GM19468 (cell line): Measurements from ENCODE around the gene AGAP3.
A peak's percentile ranks its signal among the peaks of the same experiment; 100 is the strongest.

Experiments used
- ATAC-seq: cut with Tn5 transposase; IDR thresholded peaks from one replicate; pipeline ENCODE4 v1.9.1; 2021; ENCODE audit warnings: mild to moderate bottlenecking, moderate library complexity, moderate number of reproducible peaks; ENCODE audit not compliant: unreplicated experiment; ENCODE audit errors: extremely low read depth

The AGAP3 gene

DNA sequence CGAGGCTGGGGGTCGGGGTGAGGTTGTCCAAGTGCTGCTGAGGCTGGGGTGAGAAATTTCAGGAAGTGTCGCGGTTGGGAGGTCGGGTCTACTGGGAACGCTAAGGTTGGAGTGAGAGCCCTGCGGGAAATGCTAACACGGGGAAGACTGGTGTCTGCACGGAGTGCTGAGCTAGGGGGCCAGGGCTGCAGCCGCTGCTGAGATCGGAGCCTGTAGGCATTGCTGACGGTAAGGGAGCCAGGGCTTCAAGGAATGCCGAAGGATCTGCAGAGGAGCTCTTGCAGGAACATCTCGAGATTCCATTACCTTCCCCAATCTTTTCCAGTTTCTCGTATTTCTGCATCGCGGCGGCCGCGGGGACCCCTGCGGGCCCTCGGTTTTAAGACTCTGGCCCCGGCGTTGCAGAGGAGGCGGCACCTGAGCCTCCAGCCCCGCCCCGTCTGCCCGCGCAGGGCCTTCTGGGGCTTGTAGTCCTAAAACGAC is 28.7 kb upstream of the AGAP3 start, which contains the start of gene CDK5:
TSS of gene CDK5 (minus strand) at position 392 of the 483 bp plus-strand sequence. CDS start at position 343, 49 bp downstream.
- no peak for ATAC-seq

- ATAC-seq, result peak; percentile 90
These were observed 28.1 kb upstream of the AGAP3 start for GRCh38 chr7:151057989-151058780.

DNA sequence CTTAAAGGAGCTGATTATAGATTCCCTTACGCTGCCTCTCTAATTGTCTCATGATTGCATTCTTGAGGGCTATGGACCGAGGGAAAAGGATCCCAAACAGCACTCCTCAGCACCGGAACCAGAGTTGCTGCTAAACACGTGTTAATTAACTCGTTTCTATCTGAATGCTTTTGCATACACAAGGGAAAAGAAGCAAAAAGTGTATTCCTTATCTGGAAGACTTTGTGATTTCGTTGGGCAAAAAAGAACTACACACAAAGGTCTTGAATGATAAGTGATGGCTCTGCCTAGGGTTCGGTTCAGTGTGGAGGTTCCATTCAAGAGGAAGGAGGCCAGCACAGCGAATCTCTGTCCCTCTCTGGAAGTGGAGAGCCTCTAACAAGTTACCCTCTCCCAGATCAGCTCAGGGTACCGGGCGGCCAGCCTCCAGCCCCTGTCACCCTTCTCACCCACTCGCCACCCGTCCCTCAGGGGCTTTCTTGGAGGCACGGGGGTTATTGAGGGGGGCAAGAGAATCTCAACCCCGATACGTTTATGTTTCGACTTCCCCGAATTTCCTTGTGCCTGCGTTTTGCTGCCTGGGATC is 27.4 kb upstream of the AGAP3 start:
- ATAC-seq, result no peak

GRCh38 chr7:151059367-151060112 is 26.7 kb upstream of the AGAP3 start, which contains the start of gene SLC4A2:
Gene SLC4A2, plus strand, starts transcription at chr7:151059589. Its CDS starts 2,399 bp downstream, at chr7:151061988.
- peak; percentile 12 for ATAC-seq

DNA sequence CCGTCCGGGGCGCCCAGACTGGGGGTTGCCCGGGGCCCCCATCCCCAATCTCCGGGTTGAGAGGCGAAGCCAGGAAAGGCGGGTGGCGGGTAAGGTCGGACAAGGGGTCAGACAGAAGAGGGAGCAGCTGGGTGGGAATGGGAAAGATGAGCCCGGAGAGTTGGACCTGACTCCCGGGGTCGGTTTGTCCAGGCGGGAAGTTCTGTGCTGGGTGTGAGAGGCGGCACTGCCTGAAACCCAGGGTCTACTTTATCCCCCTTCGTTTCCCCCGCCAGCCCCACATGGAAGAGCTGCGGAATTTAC is 26.2 kb upstream of the AGAP3 start:
- ATAC-seq, result no peak

DNA sequence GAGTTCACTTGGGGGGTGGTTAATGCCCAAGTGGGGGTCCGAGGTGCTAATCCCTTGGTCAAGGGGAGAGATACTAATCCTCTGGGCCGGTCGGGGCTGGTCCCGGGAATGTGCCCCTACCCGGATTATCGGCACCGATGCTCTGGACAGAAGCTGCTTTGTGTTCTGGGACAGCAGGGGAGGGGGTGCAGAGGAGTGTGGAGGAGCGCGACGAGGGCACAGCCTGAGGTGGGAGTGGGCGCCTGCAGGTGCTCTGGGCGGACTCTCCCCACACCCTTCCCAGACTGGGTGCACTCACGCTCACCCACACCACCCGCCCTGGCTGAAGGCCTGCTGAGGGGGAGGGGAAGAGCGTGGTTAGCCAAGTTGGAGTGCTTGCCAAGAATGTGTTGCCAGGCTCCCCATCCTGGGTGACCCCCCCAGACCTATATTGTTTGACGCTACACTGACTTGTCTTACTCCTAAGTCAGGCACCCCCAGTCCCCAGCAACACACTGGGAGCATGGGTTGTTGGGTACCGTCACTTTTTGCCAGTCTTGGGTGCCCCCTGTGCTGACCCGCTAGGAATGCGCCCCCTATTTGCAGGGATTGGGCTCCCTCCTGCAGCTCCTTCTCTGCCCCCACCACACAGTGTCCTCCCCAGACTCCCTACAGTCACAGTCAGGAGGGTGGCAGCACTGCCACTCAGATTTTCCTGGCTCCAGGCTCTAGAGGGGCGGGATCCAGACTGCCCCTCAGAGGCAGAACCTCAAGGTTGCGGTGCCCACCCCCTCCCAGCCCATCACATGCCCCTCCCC is 25.7 kb upstream of the AGAP3 start:
- ATAC-seq, result no peak

GRCh38 chr7:151061213-151062110 is 24.8 kb upstream of the AGAP3 start:
- no peak for ATAC-seq

DNA sequence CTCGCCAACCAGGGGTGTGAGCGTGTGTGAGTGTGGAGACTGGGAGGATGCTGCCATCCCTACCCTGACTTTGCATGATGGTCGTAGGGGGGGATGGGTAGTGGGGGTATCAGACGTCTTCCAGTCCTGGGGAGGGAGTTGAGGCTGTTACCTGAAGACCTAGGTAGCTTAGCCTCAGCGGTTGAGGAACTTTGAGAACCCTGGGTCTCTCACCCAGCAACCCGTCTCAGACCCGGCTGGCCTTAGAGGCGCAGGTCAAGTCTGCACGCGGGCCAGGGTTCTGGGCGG is 24.2 kb upstream of the AGAP3 start:
- no peak for ATAC-seq

DNA sequence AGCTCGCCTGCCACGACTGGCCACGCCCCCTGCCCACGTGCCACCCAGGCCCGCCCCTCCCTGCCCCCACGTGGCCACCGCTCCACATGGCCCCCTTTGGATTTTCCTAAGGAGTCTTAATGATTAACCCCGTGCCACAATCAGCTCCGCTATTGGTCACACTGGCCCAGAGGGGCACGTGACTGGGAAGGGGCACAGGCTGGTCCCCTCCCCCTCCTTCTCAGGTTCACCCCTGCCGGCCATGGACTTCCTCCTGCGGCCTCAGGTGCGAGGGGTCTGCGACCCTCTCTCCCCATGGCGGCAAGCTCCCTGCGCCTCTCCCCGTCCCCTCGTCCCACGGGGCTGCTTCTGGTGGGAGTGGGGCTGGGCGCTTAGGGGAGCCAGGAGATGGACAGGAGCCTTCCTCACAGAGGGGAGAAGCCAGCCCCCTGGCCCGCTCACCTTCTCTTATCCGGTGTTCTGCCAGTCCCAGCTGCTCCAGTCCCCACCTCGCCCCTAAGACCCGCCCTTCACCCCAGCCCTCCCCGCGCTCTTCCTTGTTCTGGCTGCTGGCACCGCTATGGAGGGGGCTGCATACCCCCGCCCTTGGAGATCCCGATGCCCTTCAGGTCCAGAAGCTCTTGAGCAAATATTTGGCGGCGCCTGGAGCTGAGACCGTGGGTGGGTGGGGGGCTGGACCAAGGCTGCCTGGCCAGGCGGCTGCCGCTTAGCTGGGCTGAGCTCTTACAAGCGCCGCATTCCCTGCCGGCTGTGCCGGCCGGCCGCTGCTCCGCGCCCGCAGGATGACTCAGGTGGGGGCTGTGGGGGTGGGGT is 23.7 kb upstream of the AGAP3 start:
- no peak for ATAC-seq

- ATAC-seq, result no peak
These were observed 23.1 kb upstream of the AGAP3 start for GRCh38 chr7:151063212-151063561.

- ATAC-seq, result no peak
These were observed 21.8 kb upstream of the AGAP3 start for GRCh38 chr7:151064454-151064853.

DNA sequence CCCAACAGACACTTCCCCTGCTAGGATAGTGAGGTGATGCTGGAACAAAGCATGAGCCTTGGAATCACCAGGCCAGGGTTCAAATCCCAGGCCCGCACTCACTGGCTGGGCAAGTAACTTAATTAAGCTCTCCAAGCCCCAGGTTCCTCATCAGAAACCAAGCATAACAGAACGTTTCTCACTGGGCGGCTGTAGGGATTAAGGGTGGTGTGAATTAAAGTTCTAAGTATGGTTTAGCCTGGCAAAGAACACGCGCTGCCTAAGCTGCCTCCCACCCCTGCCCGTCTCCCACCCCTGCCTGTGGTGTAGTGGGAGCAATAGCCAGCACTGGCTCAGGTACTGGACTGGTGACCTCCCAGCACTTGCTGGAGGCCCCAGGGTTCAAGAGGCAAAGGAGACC is 21.3 kb upstream of the AGAP3 start:
- ATAC-seq, result no peak

- ATAC-seq, result no peak
These were observed 20.8 kb upstream of the AGAP3 start for GRCh38 chr7:151065516-151065915.

DNA sequence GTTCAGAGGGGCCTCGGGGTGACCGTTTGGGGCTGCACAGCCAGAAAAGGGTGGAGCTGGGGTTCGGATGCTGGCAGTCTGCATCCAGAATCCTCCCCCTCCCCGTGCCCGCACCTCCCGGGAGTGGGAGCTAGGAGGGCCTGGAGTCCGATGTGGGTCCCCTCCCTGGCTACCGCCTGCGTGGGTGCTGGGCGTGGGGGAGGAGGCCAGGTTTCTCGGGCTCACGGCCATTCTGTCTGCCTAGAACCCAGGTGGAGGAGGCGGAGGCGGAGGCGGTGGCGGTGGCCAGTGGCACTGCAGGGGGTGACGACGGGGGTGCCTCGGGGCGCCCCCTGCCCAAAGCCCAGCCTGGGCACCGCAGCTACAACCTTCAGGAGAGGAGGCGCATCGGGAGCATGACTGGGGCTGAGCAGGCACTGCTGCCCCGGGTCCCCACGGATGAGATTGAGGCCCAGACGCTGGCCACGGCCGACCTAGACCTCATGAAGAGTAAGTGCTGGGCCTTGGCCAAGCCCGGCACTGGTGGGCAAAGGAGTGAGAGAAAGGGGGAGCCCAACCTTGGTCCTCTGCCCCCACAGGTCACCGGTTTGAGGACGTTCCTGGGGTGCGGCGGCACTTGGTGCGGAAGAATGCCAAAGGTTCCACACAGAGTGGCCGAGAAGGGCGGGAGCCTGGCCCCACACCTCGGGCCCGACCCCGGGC is 19.9 kb upstream of the AGAP3 start:
- ATAC-seq, result no peak

DNA sequence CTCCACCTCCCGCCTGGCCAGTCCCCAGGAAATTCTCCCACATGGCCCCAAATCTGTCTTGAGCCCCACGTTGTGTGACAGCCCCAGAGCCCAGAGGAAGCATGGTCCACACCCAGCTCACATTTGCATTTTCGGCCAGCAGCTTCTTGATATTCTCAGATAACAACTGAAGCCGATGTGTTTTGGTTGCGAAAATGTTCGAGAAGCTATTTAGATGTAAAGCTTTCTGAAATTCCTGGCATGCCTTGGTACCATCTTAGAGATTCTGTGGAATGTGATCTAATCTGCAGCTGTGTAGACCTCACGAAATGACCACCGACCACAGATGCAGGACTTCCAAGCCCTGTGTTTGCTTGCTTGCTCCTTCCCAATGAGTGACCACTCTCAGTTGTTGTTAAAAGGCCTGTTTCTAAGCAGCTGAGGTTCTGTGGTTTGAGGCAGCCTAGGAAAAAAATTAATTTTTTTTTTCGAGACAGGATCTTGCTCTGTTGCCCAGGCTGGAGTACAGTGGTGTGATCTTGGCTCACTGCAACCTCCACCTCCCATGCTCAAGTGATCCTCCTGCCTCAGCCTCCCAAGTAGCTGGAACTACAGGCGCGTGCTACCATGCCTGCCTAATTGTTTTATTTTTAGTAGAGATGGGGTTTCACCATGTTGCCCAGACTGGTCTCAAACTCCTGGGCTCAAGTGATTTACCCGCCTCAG is 18.1 kb upstream of the AGAP3 start:
- ATAC-seq, result no peak

DNA sequence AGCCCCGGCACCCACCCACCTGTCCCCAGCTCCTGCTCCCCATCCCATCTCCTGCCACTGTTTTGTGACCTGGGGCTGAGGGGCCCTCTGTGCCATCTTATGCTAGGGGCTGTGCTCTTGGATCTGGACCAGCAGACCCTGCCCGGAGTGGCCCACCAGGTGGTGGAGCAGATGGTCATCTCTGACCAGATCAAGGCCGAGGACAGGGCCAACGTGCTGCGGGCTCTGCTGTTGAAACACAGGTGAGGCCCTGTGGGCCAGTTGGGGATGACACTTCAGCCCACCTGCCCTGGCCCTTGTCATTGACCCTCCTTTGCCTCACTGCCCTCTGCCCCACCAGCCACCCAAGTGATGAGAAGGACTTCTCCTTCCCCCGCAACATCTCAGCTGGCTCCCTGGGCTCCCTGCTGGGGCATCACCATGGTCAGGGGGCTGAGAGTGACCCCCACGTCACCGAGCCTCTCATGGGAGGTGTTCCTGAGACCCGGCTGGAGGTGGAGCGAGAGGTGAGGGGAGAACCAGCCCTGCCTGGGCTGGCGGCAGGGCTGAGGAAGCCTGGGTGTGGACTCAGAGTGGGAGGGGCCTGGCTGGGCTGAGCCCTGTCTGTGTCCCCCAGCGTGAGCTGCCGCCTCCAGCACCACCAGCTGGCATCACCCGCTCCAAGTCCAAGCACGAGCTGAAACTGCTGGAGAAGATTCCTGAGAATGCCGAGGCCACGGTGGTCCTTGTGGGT is 16.3 kb upstream of the AGAP3 start:
- no peak for ATAC-seq

DNA sequence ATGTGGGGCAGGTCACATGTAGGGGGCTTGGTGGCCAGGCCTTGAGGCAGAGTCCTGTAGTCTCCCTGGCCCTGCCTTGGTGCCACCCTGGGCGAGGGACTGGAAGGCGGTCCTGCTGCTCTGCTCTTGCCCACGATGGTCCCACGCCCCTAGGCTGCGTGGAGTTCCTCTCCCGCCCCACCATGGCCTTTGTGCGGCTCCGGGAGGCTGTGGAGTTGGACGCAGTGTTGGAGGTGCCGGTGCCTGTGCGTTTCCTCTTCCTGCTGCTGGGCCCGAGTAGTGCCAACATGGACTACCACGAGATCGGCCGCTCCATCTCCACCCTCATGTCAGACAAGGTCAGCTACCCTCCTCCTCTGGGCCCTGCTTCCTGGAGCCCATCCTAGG is 15.7 kb upstream of the AGAP3 start:
- ATAC-seq, result no peak
